Measurements from ENCODE around the gene FAM13A.

DNA sequence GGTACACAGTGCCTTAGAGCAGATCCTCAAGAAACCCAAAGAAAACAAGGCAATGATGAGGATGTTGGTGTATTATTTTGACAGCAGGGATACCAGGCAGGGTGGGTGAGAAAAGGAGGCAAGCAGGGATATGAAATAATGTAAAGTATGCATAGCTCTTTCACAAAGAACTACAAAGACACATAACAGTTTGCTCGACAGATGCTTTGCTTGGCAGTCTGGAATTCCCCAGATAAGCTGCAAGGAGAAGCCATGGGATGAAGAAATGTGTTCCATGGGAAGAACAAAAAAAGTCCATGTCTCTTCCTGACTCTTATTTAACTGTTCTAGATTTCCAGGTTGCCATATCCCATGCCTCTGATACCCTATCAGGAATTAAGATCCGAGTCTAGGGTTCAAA is 75.4 kb downstream of the FAM13A start:
- TF ChIP-seq, protein P1, sequence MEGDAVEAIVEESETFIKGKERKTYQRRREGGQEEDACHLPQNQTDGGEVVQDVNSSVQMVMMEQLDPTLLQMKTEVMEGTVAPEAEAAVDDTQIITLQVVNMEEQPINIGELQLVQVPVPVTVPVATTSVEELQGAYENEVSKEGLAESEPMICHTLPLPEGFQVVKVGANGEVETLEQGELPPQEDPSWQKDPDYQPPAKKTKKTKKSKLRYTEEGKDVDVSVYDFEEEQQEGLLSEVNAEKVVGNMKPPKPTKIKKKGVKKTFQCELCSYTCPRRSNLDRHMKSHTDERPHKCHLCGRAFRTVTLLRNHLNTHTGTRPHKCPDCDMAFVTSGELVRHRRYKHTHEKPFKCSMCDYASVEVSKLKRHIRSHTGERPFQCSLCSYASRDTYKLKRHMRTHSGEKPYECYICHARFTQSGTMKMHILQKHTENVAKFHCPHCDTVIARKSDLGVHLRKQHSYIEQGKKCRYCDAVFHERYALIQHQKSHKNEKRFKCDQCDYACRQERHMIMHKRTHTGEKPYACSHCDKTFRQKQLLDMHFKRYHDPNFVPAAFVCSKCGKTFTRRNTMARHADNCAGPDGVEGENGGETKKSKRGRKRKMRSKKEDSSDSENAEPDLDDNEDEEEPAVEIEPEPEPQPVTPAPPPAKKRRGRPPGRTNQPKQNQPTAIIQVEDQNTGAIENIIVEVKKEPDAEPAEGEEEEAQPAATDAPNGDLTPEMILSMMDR (IDR thresholded peaks at IDR 0.05): no peak
- TF ChIP-seq POLR2A (IDR thresholded peaks at IDR 0.05): no peak

Data from suprapubic skin (tissue), 3 donors.